ENCODE measurements around the gene GATM.

GRCh38 chr15:45427085-45427484 lies 48.7 kb upstream of the GATM start:
- TF ChIP-seq CTCF (IDR thresholded peaks at IDR 0.05; ENCODE audit: control extremely low read depth in 1 of 3, insufficient read depth in 1 of 3, low read depth in 1 of 3, low read length in 3 of 3) (no peak), SRF (IDR thresholded peaks at IDR 0.05; ENCODE audit: low read depth, low read length) (no peak), CREB1 (IDR thresholded peaks at IDR 0.05) (no peak), GABPA (IDR thresholded peaks at IDR 0.05; ENCODE audit: borderline replicate concordance, insufficient read depth, low read length) (no peak), EP300 (IDR thresholded peaks at IDR 0.05; ENCODE audit: borderline replicate concordance in 1 of 2, low read depth in 2 of 2, low read length in 2 of 2) (no peak), EZH2 (IDR thresholded peaks at IDR 0.05; ENCODE audit: low read depth, low read length, severe bottlenecking) (no peak)

All from H1 (cell line).